Measurements from ENCODE around the gene PMS2.
A peak's percentile ranks its signal among the peaks of the same experiment; 100 is the strongest.
"Not testable (repeated sequence)": the region's sequence is repeated elsewhere in the genome, so short reads cannot be mapped to it uniquely, and the experiment has no call there.

The PMS2 gene

GRCh38 chr7:6008668-6009611 is at the start of gene PMS2, which contains the start of gene AIMP2:
Gene PMS2, minus strand, starts transcription at chr7:6009049. Its CDS starts 30 bp downstream, at chr7:6009019.
Gene AIMP2, plus strand, starts transcription at chr7:6009272. Its CDS starts 92 bp downstream, at chr7:6009364.
- FAIRE-seq, result peak; percentile 99

GRCh38 chr7:6057316-6058129 is 48.7 kb upstream of the PMS2 start:
- FAIRE-seq, result no peak

GRCh38 chr7:6056616-6057015 is 47.8 kb upstream of the PMS2 start:
- FAIRE-seq, result no peak

GRCh38 chr7:6051185-6051584 is 42.3 kb upstream of the PMS2 start:
- FAIRE-seq, result not testable (repeated sequence)

- FAIRE-seq, result peak; percentile 3
These were observed 40.9 kb upstream of the PMS2 start for GRCh38 chr7:6049780-6050179.

GRCh38 chr7:6035686-6036085 is 26.8 kb upstream of the PMS2 start:
- FAIRE-seq, result no peak

- no peak for FAIRE-seq
These were observed 26.3 kb upstream of the PMS2 start for GRCh38 chr7:6035165-6035564.

GRCh38 chr7:6032641-6033040 is 23.8 kb upstream of the PMS2 start:
- FAIRE-seq, result no peak

GRCh38 chr7:6032167-6032566 is 23.3 kb upstream of the PMS2 start:
- FAIRE-seq, result no peak

GRCh38 chr7:6031567-6031966 is 22.7 kb upstream of the PMS2 start:
- no peak for FAIRE-seq

- FAIRE-seq, result peak; percentile 78
These were observed 22.1 kb upstream of the PMS2 start, which contains the start of gene ANKRD61 for GRCh38 chr7:6030988-6031387. Gene ANKRD61, plus strand, starts transcription at chr7:6031376. Its CDS starts 0 bp downstream, at chr7:6031376.

GRCh38 chr7:6028563-6028962 is 19.7 kb upstream of the PMS2 start:
- no peak for FAIRE-seq

GRCh38 chr7:6027806-6028365 is 19.0 kb upstream of the PMS2 start:
- FAIRE-seq, result no peak

GRCh38 chr7:6026820-6027311 is 18.0 kb upstream of the PMS2 start:
- no peak for FAIRE-seq

GRCh38 chr7:6026011-6026819 is 17.4 kb upstream of the PMS2 start:
- FAIRE-seq, result no peak

GRCh38 chr7:6023974-6024435 is 15.2 kb upstream of the PMS2 start:
- no peak for FAIRE-seq

- FAIRE-seq, result no peak
These were observed 13.9 kb upstream of the PMS2 start for GRCh38 chr7:6022707-6023106.

GRCh38 chr7:6020371-6021286 is 11.8 kb upstream of the PMS2 start:
- no peak for FAIRE-seq

- FAIRE-seq, result no peak
These were observed 7.8 kb upstream of the PMS2 start for GRCh38 chr7:6016653-6016966.

GRCh38 chr7:6015917-6016652 is 7.2 kb upstream of the PMS2 start:
- no peak for FAIRE-seq

Data from G401.6 (cell line).